ENCODE measurements around the gene NCMAP.
"Not testable (repeated sequence)": the region's sequence is repeated elsewhere in the genome, so short reads cannot be mapped to it uniquely, and the experiment has no call there.

The NCMAP gene

DNA sequence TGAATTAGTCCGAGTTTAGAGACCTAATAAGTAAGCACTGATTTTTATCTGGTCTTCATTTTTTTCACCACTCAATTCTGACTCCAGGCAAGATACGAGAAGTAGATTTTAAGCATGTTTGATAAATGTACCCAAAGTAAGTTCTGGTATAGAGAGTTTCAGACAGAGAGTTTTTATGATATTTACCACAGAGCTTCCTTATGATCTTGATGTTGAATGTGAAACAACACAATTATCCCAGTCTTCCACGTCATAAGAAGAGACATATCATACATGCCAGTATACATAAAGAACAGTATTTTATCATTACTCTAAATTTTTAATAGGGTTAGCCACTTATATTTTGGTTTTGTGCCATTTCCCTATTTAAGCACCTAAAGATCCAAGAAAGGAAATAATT lies 7.8 kb upstream of the NCMAP start:
- no peak for DNase-seq (ENCODE audit: low spot score in 2 of 2)
- Mint-ChIP-seq H3K36me3 (ENCODE audit: insufficient read depth) (peaks cover 2% of the 10 kb centered on the region), H3K4me3 (no peak overlapping the region), H3K4me1 (peaks cover 5% of the 10 kb centered on the region), H3K9me3 (no peaks in the 10 kb centered on the region), H3K27ac (ENCODE audit: low read depth) (no peak overlapping the region), H3K27me3 (peaks cover 10% of the 10 kb centered on the region)
- no peak for ATAC-seq (replicated peaks; ENCODE audit: extremely low read depth, poor library complexity, severe bottlenecking)

GRCh38 chr1:24549210-24549609 lies 6.7 kb upstream of the NCMAP start:
- not testable (repeated sequence) for ATAC-seq (replicated peaks; ENCODE audit: extremely low read depth, poor library complexity, severe bottlenecking); DNase-seq (ENCODE audit: low spot score in 2 of 2); H3K27ac Mint-ChIP-seq (ENCODE audit: low read depth); H3K36me3 Mint-ChIP-seq (ENCODE audit: insufficient read depth); H3K4me3 Mint-ChIP-seq; H3K4me1 Mint-ChIP-seq; H3K9me3 Mint-ChIP-seq
- H3K27me3 Mint-ChIP-seq = peaks cover 10% of the 10 kb centered on the region

GRCh38 chr1:24551290-24551959 lies 4.5 kb upstream of the NCMAP start:
- DNase-seq (ENCODE audit: low spot score in 2 of 2) (no peak), ATAC-seq (replicated peaks; ENCODE audit: extremely low read depth, poor library complexity, severe bottlenecking) (no peak)
- peaks cover 4% of the 10 kb centered on the region for H3K36me3 Mint-ChIP-seq (ENCODE audit: insufficient read depth)
- peaks cover 23% of the 10 kb centered on the region for H3K27me3 Mint-ChIP-seq
- no peak overlapping the region for H3K4me3 Mint-ChIP-seq
- no peak overlapping the region for H3K27ac Mint-ChIP-seq (ENCODE audit: low read depth)
- H3K4me1 Mint-ChIP-seq = peaks cover 12% of the 10 kb centered on the region
- no peaks in the 10 kb centered on the region for H3K9me3 Mint-ChIP-seq

DNA sequence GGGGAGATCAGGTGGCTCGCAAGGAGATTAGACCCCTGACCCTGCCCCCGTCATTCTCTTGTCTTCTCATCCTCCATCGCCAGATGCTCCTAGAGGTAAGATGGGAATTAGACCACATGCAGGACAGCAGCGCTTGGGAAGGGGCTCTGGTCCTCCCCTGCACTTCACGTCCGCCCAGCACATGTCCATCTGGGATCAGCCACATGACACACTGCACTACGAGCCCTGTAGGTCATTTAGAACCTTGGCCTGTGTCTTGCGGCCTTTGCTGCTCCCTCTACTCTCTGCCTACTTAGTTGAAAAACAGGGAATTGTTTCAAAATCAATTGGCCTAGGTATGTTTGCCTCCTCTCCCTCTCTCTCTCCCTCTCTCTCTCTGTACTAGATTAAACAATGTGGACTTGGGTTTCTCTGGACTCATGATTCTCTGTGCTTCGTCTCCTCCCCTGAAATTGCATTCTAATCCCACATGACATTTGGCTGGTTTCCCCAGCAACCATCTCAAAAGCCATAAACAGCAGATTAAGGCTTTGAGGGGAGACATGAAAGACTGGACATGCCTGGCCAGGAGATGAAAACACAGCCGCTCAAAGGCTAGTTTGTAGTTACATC lies 3.8 kb upstream of the NCMAP start:
- DNase-seq (ENCODE audit: low spot score in 2 of 2) (no peak), ATAC-seq (replicated peaks; ENCODE audit: extremely low read depth, poor library complexity, severe bottlenecking) (no peak)
- no peaks in the 10 kb centered on the region for H3K9me3 Mint-ChIP-seq
- H3K27ac Mint-ChIP-seq (ENCODE audit: low read depth) = no peak overlapping the region
- peaks cover 4% of the 10 kb centered on the region for H3K36me3 Mint-ChIP-seq (ENCODE audit: insufficient read depth)
- H3K27me3 Mint-ChIP-seq = peaks cover 30% of the 10 kb centered on the region
- peaks cover 12% of the 10 kb centered on the region for H3K4me1 Mint-ChIP-seq
- no peak overlapping the region for H3K4me3 Mint-ChIP-seq

GRCh38 chr1:24553931-24554330 lies 2.0 kb upstream of the NCMAP start:
- no peak overlapping the region for H3K27ac Mint-ChIP-seq (ENCODE audit: low read depth)
- no peak overlapping the region for H3K4me3 Mint-ChIP-seq
- peaks cover 12% of the 10 kb centered on the region for H3K4me1 Mint-ChIP-seq
- no peak for DNase-seq (ENCODE audit: low spot score in 2 of 2)
- H3K36me3 Mint-ChIP-seq (ENCODE audit: insufficient read depth) = peaks cover 4% of the 10 kb centered on the region
- no peaks in the 10 kb centered on the region for H3K9me3 Mint-ChIP-seq
- no peak for ATAC-seq (replicated peaks; ENCODE audit: extremely low read depth, poor library complexity, severe bottlenecking)
- H3K27me3 Mint-ChIP-seq = peaks cover 47% of the 10 kb centered on the region

DNA sequence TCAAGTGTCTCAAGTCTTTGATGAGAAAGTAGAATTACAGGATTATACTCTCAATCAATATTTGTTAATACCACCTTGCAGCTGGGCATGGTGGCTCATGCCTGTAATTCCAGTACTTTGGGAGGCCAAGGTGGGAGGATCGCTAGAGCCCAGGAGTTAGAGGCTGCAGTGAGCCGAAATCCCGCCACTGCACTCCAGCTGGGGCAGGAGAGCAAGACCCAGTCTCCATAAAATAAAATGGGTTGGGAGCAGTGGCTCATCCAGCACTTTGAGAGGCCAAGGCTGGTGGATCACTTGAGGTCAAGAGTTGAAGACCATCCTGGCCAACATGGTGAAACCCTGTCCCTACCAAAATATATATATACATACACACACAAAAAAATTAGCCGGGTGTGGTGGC lies 1.2 kb upstream of the NCMAP start:
- Mint-ChIP-seq H3K4me3 (no peak overlapping the region), H3K27ac (ENCODE audit: low read depth) (peak overlapping the region; percentile 75)

GRCh38 chr1:24556414-24556795 lies 518 bp downstream of the NCMAP start:
- H3K27ac Mint-ChIP-seq (ENCODE audit: low read depth) = no peak overlapping the region
- H3K36me3 Mint-ChIP-seq (ENCODE audit: insufficient read depth) = peaks cover 4% of the 10 kb centered on the region
- H3K27me3 Mint-ChIP-seq = peaks cover 47% of the 10 kb centered on the region
- ATAC-seq (replicated peaks; ENCODE audit: extremely low read depth, poor library complexity, severe bottlenecking) = no peak
- H3K4me3 Mint-ChIP-seq = no peak overlapping the region
- no peaks in the 10 kb centered on the region for H3K9me3 Mint-ChIP-seq
- DNase-seq (ENCODE audit: low spot score in 2 of 2) = no peak
- peaks cover 12% of the 10 kb centered on the region for H3K4me1 Mint-ChIP-seq

More for the DNA sequence above, 1.2 kb upstream of the NCMAP start:
- peaks cover 47% of the 10 kb centered on the region for H3K27me3 Mint-ChIP-seq
- ATAC-seq (replicated peaks; ENCODE audit: extremely low read depth, poor library complexity, severe bottlenecking) (no peak), DNase-seq (ENCODE audit: low spot score in 2 of 2) (no peak)
- peaks cover 4% of the 10 kb centered on the region for H3K36me3 Mint-ChIP-seq (ENCODE audit: insufficient read depth)
- no peaks in the 10 kb centered on the region for H3K9me3 Mint-ChIP-seq
- H3K4me1 Mint-ChIP-seq = peaks cover 12% of the 10 kb centered on the region

DNA sequence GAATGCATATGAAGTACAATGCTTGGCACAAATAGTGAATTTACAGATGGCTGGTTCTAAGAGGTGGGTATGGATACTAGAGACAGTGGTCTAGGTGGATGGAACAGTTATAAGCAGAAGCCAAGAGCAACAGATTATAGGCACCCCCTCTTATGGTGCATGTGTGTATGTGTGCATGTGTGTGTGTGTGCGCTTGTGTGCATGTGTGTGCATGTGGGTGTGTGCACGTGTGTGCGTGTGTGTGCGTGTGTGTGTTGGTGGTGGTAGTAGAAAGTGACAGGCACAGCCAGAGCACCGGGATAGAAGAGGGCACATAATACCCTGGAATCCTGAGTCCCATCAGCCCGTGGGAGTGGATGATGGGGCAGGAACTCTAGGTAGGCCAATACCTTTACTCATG lies 1.3 kb downstream of the NCMAP start:
- ATAC-seq (replicated peaks; ENCODE audit: extremely low read depth, poor library complexity, severe bottlenecking) = no peak
- peaks cover 41% of the 10 kb centered on the region for H3K27me3 Mint-ChIP-seq
- no peaks in the 10 kb centered on the region for H3K9me3 Mint-ChIP-seq
- H3K36me3 Mint-ChIP-seq (ENCODE audit: insufficient read depth) = peaks cover 4% of the 10 kb centered on the region
- no peak for DNase-seq (ENCODE audit: low spot score in 2 of 2)
- H3K4me3 Mint-ChIP-seq = no peak overlapping the region
- H3K4me1 Mint-ChIP-seq = peaks cover 9% of the 10 kb centered on the region
- no peak overlapping the region for H3K27ac Mint-ChIP-seq (ENCODE audit: low read depth)

DNA sequence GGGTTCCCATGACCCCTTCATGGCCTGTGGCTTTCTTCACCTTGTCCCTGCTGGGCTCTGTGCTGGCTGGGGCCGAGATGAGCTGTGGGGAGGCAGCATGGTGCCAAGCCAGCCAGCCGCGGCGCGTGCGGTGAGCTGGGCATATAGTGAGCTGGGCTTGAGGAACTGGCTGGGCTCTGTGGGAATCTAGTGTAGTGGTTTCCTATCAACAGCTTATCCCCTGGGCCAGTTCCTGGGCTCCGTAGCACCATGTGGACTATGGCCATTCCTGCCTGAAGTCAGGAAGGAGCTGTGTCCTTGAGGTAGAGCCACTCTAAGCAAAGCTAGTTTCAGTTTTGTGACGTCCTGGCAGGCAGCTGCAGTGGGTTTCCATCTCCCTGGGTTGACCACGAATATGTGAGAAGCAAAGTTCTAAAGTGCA lies 1.8 kb downstream of the NCMAP start:
- Mint-ChIP-seq H3K27ac (ENCODE audit: low read depth) (no peak overlapping the region), H3K36me3 (ENCODE audit: insufficient read depth) (peaks cover 4% of the 10 kb centered on the region), H3K9me3 (no peaks in the 10 kb centered on the region), H3K27me3 (peaks cover 37% of the 10 kb centered on the region), H3K4me3 (no peak overlapping the region), H3K4me1 (peaks cover 6% of the 10 kb centered on the region)
- ATAC-seq (replicated peaks; ENCODE audit: extremely low read depth, poor library complexity, severe bottlenecking) (no peak), DNase-seq (ENCODE audit: low spot score in 2 of 2) (no peak)

GRCh38 chr1:24558455-24558854 lies 2.6 kb downstream of the NCMAP start:
- no peak overlapping the region for H3K27ac Mint-ChIP-seq (ENCODE audit: low read depth)
- no peak overlapping the region for H3K4me3 Mint-ChIP-seq
- no peaks in the 10 kb centered on the region for H3K9me3 Mint-ChIP-seq
- ATAC-seq (replicated peaks; ENCODE audit: extremely low read depth, poor library complexity, severe bottlenecking) (no peak), DNase-seq (ENCODE audit: low spot score in 2 of 2) (no peak)
- peaks cover 6% of the 10 kb centered on the region for H3K4me1 Mint-ChIP-seq
- H3K27me3 Mint-ChIP-seq = peaks cover 37% of the 10 kb centered on the region
- peaks cover 2% of the 10 kb centered on the region for H3K36me3 Mint-ChIP-seq (ENCODE audit: insufficient read depth)

DNA sequence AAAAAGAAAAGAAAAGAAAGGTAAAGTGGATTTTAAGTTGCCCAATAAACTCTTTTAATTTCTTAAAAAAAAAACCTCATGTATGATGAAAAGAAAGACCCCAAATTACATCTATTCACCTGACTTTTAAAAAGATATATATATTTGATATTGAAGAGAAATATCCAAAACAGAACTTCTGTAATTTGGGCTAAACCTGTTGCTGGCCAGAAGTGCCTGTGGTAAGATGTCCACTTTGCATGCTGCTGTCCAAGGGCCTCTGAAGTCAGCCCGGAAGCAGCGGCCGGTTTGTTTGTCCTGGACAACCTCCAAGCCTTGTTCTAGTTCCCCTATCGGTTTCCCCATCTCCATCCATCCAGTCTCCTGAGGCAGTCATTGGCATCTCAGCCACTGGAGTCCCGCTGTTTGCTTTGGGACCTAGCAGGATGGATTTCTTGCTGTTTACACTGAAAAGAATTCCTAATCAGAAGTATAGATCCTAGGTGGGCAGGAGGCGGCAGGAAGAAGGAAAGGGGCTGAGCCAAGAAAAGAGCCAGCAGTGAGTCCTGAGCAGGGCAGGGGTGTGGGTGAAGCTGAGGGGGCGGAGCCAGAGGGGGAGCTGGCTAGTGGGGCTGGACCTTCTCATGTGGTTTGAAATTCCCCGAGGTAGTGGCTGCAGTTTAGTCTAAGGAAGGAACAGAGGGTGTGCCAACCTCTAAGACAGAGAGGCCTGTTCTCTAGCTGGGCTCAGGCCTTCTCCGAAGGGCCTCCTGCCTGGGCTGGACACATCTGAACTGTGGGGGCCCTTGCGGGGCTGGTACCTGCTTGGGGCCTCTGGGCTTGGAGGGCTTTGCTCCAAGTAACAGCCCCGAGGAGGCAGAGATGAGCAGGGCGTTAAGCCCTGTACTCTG lies 3.3 kb downstream of the NCMAP start:
- Mint-ChIP-seq H3K9me3 (no peaks in the 10 kb centered on the region), H3K4me3 (no peak overlapping the region), H3K27me3 (peaks cover 37% of the 10 kb centered on the region), H3K36me3 (ENCODE audit: insufficient read depth) (peaks cover 2% of the 10 kb centered on the region), H3K4me1 (peaks cover 6% of the 10 kb centered on the region), H3K27ac (ENCODE audit: low read depth) (no peak overlapping the region)
- no peak for ATAC-seq (replicated peaks; ENCODE audit: extremely low read depth, poor library complexity, severe bottlenecking)
- DNase-seq (ENCODE audit: low spot score in 2 of 2) = no peak

GRCh38 chr1:24560361-24560760 lies 4.5 kb downstream of the NCMAP start:
- Mint-ChIP-seq H3K9me3 (no peaks in the 10 kb centered on the region), H3K36me3 (ENCODE audit: insufficient read depth) (peaks cover 1% of the 10 kb centered on the region), H3K4me3 (no peak overlapping the region)

GRCh38 chr1:24562625-24563024 lies 6.7 kb downstream of the NCMAP start:
- peaks cover 12% of the 10 kb centered on the region for H3K27me3 Mint-ChIP-seq
- DNase-seq (ENCODE audit: low spot score in 2 of 2) = no peak
- ATAC-seq (replicated peaks; ENCODE audit: extremely low read depth, poor library complexity, severe bottlenecking) = no peak
- H3K9me3 Mint-ChIP-seq = no peaks in the 10 kb centered on the region
- H3K4me1 Mint-ChIP-seq = no peaks in the 10 kb centered on the region
- H3K4me3 Mint-ChIP-seq = no peak overlapping the region
- no peak overlapping the region for H3K27ac Mint-ChIP-seq (ENCODE audit: low read depth)
- H3K36me3 Mint-ChIP-seq (ENCODE audit: insufficient read depth) = no peaks in the 10 kb centered on the region

More at GRCh38 chr1:24560361-24560760, 4.5 kb downstream of the NCMAP start:
- Mint-ChIP-seq H3K4me1 (peaks cover 4% of the 10 kb centered on the region), H3K27ac (ENCODE audit: low read depth) (no peak overlapping the region), H3K27me3 (peaks cover 31% of the 10 kb centered on the region)
- DNase-seq (ENCODE audit: low spot score in 2 of 2) = no peak
- no peak for ATAC-seq (replicated peaks; ENCODE audit: extremely low read depth, poor library complexity, severe bottlenecking)

All from central memory CD8-positive, alpha-beta T cell (primary cell).